HG03558 (cell line): ENCODE results near the gene ADGRG1.

ENCODE experiments used
- ATAC-seq: cut with Tn5 transposase; IDR thresholded peaks from one replicate; pipeline ENCODE4 v1.9.1; 2021; ENCODE audit warnings: moderate number of reproducible peaks; ENCODE audit not compliant: unreplicated experiment; ENCODE audit errors: extremely low read depth

ADGRG1 gene

GRCh38 chr16:57679767-57680482 is 51.5 kb downstream of the ADGRG1 start:
- ATAC-seq: no peak

DNA sequence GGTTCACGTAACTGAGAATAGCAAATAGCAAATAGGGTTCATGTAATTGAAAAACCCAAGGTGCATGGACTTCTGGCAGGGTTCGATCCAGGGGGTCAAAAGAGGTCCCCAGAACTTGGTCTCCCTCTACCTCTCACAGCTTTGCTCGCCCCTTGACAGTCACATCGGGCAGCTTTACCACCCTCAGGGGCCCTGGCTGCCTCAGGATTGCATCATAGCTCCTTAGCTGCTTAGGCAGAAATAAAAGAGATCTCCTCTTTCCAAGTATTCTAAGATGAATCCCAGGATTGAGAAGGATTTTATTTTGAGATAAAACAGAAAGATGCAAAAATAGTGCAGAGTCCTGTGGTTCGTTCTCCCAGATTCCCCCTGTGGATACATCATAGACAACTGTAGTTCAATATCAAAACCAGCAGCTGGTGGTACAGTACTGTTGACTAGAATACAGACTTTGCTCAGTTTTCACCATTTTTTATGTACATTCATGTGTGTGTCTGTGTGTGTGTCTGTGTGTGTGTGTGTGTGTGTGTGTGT is 52.5 kb downstream of the ADGRG1 start:
- ATAC-seq: no peak

- ATAC-seq: no peak
Measured at GRCh38 chr16:57681950-57682728, 53.7 kb downstream of the ADGRG1 start.

GRCh38 chr16:57682809-57683635 is 54.6 kb downstream of the ADGRG1 start:
- ATAC-seq: no peak

DNA sequence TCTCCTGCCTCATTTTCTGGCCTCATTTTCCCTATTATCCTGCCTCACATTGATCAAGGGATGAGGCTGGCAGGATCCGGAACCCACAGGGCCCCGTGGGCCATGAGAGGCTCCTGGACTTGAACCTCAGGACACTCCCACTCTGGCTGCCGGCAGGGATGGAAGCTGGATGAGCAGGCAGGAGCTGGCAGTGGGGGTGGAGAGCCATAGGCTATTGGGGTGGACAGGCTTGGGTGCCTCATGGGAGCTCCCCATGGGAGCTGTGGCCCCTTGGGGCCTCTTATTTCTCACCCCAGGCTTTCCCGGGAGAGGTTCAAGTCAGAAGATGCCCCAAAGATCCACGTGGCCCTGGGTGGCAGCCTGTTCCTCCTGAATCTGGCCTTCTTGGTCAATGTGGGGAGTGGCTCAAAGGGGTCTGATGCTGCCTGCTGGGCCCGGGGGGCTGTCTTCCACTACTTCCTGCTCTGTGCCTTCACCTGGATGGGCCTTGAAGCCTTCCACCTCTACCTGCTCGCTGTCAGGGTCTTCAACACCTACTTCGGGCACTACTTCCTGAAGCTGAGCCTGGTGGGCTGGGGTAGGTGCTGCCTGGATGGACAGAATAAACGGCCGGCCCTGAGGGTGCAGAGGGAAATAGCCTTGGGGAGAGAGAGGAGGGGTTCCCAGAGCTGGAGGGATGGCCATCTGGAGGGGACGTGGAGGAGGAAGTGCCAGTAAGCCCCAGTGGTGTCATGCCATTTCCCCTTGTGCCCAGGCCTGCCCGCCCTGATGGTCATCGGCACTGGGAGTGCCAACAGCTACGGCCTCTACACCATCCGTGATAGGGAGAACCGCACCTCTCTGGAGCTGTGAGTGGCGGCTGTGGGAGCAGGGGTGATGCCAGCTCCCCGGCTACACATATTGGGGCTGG is 55.5 kb downstream of the ADGRG1 start:
- ATAC-seq: no peak

DNA sequence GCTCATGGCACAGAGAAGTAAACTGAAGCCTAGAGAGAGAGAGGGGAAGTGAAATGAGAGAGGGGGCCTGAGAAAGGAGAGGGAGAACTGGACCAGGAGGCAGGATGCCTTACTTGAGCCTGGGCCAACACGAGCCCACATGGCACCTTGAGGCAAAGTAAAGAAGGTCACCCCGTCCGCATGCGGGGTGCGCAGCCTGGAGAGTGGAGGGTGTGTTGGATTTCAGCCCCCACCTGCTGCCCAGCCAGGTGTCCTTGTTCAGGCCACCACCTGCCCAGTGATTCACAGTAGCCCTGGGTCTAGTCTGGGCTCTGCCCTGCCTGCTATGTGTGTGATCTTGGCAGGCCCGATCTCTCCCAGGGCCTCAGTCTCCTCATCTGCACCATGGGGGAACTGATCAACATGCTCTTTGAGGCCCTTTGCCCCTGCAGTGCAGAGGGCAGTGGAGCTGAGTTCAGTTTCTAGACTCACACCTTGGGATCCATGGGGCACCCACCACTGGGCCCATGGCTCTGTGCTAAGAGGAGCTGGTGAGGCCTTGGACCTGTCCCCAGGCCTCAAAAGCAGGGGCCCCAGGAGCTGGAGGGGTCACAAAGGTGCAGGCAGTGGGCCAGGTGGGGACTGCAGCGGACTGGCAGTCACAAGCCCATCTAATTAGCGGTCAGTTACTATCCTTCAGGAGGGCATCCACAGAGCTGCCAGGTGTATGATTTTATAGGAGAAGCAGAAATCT is 56.4 kb downstream of the ADGRG1 start:
- ATAC-seq: no peak

DNA sequence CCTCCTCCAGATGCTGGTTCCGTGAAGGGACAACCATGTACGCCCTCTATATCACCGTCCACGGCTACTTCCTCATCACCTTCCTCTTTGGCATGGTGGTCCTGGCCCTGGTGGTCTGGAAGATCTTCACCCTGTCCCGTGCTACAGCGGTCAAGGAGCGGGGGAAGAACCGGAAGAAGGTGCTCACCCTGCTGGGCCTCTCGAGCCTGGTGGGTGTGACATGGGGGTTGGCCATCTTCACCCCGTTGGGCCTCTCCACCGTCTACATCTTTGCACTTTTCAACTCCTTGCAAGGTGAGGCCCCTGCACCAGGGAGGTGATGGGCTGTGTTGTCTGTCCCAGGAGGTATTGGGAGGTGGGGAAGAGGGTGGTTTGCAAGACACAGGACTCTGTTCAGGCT is 57.2 kb downstream of the ADGRG1 start:
- ATAC-seq: no peak

DNA sequence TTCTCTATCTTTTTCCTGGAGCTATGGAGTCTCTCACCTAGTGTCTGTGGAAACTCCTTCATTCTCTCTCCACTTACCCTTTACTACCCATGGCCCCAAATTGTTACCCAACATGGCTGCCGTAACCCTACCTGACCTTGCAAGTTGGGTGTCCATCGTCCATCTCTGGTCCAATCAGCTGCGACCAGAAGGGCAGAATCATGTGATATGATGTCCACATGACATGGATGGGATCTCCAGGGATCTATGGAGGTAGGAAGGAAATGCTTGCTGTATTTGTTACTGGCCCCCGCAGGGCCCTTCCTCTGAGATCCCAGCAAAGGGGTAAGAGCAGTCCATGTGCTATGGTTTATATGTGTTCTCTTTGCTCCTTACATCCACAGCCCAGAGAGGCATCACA is 58.1 kb downstream of the ADGRG1 start:
- no peak for ATAC-seq

GRCh38 chr16:57687363-57687929 is 59.0 kb downstream of the ADGRG1 start:
- no peak for ATAC-seq

DNA sequence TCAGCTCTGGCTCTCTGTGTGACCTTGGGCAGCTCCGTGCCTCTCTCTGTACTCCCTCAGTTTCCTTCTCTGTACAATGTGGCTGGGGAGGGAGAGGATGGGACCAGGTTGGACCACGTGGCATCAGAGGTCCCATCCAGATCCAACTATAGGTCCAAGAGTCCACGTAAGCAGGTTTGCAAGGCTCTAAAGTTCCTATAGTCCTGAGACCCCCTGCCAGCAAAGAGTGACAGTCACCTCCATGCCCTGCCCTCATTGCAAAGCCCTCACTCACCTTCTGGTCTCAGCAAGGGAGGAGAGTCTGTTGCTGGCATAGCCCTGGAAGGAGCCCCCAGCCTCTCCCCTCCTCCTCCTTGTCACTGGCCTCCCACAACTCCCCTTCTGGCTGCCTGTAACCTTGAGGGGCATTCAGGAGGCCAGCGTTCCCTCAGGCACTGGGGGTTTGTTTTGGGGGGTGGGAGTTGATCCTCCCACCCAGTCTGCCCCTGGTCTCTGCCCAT is 60.1 kb downstream of the ADGRG1 start:
- ATAC-seq: no peak

GRCh38 chr16:57688987-57689761 is 60.7 kb downstream of the ADGRG1 start:
- ATAC-seq: no peak

GRCh38 chr16:57689762-57690558 is 61.5 kb downstream of the ADGRG1 start:
- ATAC-seq: no peak

DNA sequence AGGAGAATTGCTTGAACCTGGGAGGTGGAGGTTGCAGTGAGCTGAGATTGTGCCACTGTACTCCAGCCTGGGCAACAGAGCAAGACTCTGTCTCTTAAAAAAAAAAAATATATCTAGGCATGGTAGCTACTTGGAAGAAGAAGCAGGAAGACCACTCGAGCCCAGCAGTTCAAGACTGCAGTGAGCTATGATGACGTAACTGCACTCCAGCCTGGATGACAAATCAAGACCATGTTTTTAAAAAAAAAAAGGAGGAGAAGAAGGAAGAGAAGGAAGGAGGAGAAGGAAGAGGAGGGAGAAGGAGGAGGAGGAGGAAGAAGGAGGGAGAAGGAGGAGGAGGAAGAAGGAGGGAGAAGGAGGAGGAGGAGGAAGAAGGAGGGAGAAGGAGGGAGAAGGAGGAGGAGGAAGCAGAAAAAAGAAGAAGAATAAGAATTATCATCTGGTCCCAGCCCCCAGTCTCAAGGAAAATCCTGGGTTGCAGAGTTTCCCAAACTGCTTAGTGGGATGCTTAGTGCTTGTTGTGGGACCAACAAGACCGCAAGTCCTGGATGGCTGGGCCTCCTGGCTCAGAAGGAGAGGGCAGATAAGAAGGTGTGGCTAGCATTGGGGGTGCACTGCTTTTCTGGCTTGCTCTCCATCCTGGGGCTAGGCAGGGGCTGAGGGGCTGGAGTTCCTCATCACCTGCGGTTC is 62.5 kb downstream of the ADGRG1 start:
- no peak for ATAC-seq

DNA sequence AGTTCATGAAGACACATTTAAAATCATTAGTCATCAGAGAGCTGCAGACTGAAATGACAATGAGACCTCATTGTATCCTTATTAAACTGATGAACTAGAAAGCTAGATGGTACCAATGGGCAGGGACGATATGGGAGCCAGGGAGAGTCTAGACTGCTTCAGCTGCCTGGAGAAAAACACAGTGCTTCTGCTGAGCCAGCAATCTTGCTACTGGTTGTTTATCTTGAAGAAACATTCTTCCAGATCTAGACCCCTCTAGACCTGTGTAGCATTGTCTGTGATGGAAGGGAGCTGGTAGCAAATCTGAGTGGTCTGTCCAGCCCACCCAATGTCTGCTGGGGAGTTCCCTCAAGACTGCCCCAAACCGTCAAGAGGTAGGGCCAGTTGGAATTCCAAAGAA is 64.2 kb downstream of the ADGRG1 start:
- no peak for ATAC-seq

GRCh38 chr16:57693550-57693949 is 65.1 kb downstream of the ADGRG1 start:
- ATAC-seq: no peak

GRCh38 chr16:57694231-57694724 is 65.8 kb downstream of the ADGRG1 start:
- ATAC-seq: no peak
